Parathyroid adenoma (tissue), 2 donors: ENCODE results near the gene CD3D.

ENCODE experiments used
- H2AFZ ChIP-seq: fragments of 300-600 bp; sonication (generic); one replicate; pipeline ENCODE4 v1.7.0; 2017; ENCODE audit warnings: antibody characterized with exemption, mild to moderate bottlenecking
- H3K27ac ChIP-seq: fragments of 300-600 bp; sonication (generic); one replicate; pipeline ENCODE4 v1.7.0; 2017
- H3K27me3 ChIP-seq: fragments of 300-600 bp; sonication (generic); one replicate; pipeline ENCODE4 v1.7.0; 2017; ENCODE audit warnings: low read length; ENCODE audit not compliant: control insufficient read depth, insufficient read depth
- H3K36me3 ChIP-seq: fragments of 300-600 bp; sonication (generic); one replicate; pipeline ENCODE4 v1.7.0; 2017; ENCODE audit warnings: low read length; ENCODE audit not compliant: control insufficient read depth, insufficient read depth
- H3K4me1 ChIP-seq: fragments of 300-600 bp; sonication (generic); one replicate; pipeline ENCODE4 v1.7.0; 2017; ENCODE audit warnings: control low read depth
- H3K4me2 ChIP-seq: fragments of 300-600 bp; sonication (generic); one replicate; pipeline ENCODE4 v1.7.0; 2017; ENCODE audit warnings: low read length
- H3K4me3 ChIP-seq: fragments of 300-600 bp; sonication (generic); one replicate; pipeline ENCODE4 v1.7.0; 2017; ENCODE audit warnings: low read depth, low read length
- H3K79me2 ChIP-seq: fragments of 300-600 bp; sonication (generic); one replicate; pipeline ENCODE4 v1.7.0; 2017; ENCODE audit warnings: control low read depth
- H3K9ac ChIP-seq: fragments of 300-600 bp; sonication (generic); one replicate; pipeline ENCODE4 v1.7.0; 2017; ENCODE audit warnings: mild to moderate bottlenecking
- H3K9me3 ChIP-seq: fragments of 300-600 bp; sonication (generic); one replicate; pipeline ENCODE4 v1.7.0; 2017; ENCODE audit warnings: low read length; ENCODE audit not compliant: control insufficient read depth
- TF ChIP-seq, protein P1 (sequence below): fragments of 300-600 bp; sonication (generic); IDR thresholded peaks from one replicate; pipeline ENCODE4 v1.7.0; 2017; ENCODE audit warnings: antibody characterized with exemption, mild to moderate bottlenecking
- donor health status: primary hyperparathyroidism.

The CD3D gene

DNA sequence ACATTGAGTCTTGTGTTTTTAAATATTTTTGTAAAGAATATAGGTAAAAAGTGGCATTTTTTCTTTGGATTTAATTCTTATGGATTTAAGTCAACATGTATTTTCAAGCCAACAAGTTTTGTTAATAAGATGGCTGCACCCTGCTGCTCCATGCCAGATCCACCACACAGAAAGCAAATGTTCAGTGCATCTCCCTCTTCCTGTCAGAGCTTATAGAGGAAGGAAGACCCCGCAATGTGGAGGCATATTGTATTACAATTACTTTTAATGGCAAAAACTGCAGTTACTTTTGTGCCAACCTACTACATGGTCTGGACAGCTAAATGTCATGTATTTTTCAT, 38.3 kb downstream of the CD3D start:
- Histone ChIP-seq H3K27ac (no peak overlapping the region), H3K36me3 (no peaks in the 10 kb centered on the region), H3K4me1 (no peaks in the 10 kb centered on the region), H3K9ac (no peak overlapping the region), H3K4me2 (no peak overlapping the region), H3K4me3 (no peak overlapping the region), H3K79me2 (no peaks in the 10 kb centered on the region), H2AFZ (no peak overlapping the region), H3K27me3 (no peaks in the 10 kb centered on the region), H3K9me3 (no peaks in the 10 kb centered on the region)
- TF ChIP-seq, protein P1, sequence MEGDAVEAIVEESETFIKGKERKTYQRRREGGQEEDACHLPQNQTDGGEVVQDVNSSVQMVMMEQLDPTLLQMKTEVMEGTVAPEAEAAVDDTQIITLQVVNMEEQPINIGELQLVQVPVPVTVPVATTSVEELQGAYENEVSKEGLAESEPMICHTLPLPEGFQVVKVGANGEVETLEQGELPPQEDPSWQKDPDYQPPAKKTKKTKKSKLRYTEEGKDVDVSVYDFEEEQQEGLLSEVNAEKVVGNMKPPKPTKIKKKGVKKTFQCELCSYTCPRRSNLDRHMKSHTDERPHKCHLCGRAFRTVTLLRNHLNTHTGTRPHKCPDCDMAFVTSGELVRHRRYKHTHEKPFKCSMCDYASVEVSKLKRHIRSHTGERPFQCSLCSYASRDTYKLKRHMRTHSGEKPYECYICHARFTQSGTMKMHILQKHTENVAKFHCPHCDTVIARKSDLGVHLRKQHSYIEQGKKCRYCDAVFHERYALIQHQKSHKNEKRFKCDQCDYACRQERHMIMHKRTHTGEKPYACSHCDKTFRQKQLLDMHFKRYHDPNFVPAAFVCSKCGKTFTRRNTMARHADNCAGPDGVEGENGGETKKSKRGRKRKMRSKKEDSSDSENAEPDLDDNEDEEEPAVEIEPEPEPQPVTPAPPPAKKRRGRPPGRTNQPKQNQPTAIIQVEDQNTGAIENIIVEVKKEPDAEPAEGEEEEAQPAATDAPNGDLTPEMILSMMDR = no peak

DNA sequence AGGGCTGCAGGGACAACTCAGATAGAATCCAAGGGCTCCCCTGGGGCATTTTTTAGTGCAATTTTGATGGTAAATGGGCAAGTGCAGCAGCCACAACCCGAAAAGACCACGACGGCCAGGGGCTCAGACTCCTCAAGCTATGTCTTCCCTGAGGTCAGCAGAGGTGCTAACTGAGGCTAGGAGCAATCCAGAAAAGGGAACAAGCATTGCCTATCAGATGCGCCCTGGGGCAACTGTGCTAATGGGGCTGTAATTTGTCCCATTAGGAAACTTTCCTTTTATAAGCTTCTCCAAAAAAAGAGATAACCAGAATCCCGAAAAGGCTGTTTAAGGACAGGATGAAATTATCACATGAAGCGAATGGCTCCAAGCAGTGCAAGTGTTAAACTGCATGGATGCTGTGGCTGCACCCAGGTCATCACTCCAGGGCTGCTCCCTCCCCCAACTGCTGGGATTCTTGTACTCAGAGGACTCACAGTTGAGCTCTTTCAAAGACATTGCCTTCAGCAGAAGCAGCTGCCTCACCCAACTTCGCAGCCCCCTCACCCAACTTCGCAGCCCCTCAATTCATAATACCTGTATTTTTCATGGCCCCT, 40.8 kb downstream of the CD3D start:
- H3K4me2 ChIP-seq = no peak overlapping the region

DNA sequence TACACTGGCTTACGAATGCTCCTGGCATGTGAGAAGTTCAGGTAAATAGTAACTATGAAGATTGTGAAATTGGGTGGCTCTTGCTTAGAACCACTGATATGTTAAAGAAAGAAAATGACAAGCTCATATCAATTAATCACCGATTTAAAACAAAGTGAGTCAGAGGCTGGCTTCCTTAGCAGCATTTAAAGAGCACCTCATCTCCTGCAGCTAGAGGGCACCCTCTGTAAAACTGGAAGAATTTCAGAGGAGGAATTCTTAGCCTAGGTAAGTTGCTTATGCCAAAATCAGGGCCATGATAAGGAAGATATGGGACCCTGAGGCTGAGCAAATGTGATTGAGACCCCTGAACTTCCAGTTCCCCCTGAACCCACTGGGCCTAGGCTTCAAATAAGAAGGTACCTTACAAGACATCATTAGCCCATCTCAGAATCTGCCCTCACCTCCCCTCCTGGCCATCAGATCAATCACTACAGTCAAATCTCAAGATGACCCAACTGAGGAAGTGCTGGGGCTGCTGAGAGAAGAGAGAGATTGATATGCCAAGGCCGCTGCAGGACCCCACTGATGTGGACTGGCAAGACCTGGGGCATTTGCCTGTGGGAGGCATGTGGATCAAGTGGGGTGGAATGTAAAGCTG, 46.6 kb downstream of the CD3D start:
- Histone ChIP-seq H3K9me3 (no peaks in the 10 kb centered on the region), H3K36me3 (no peaks in the 10 kb centered on the region), H3K27ac (no peak overlapping the region), H3K79me2 (no peaks in the 10 kb centered on the region), H2AFZ (no peak overlapping the region), H3K4me1 (no peaks in the 10 kb centered on the region), H3K4me2 (no peak overlapping the region), H3K27me3 (no peaks in the 10 kb centered on the region), H3K9ac (no peak overlapping the region), H3K4me3 (no peak overlapping the region)
- TF ChIP-seq, protein P1 = peak; percentile 40

More for the DNA sequence above, 40.8 kb downstream of the CD3D start:
- Histone ChIP-seq H3K79me2 (no peaks in the 10 kb centered on the region), H2AFZ (no peak overlapping the region), H3K4me3 (no peak overlapping the region), H3K27me3 (no peaks in the 10 kb centered on the region), H3K9ac (no peak overlapping the region), H3K27ac (no peak overlapping the region), H3K9me3 (no peaks in the 10 kb centered on the region), H3K36me3 (no peaks in the 10 kb centered on the region), H3K4me1 (no peaks in the 10 kb centered on the region)
- TF ChIP-seq, protein P1 = no peak

DNA sequence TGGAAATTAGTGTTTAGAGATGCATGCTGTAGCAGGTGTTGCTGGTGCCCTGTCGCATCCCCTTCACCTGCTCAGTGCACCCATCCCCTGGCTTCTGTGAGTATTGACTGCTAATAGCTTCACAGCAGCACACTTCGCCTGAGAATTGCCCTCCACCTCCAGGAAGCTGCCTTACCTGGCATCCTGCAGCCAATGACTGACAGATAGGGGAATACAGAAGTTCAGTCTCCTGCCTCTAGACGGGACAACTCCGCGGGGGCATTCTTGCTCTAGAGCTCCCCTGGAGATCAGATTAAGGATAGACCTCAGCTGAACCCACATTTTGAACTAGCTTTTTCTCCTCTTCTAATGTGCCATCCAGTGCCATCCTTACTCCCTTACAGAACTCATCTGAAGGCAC, 47.3 kb downstream of the CD3D start:
- no peaks in the 10 kb centered on the region for H3K27me3 ChIP-seq
- no peaks in the 10 kb centered on the region for H3K36me3 ChIP-seq
- H3K79me2 ChIP-seq = no peaks in the 10 kb centered on the region
- H3K9ac ChIP-seq = no peak overlapping the region
- no peak overlapping the region for H3K4me3 ChIP-seq
- TF ChIP-seq, protein P1 = no peak
- H3K9me3 ChIP-seq = no peaks in the 10 kb centered on the region
- H2AFZ ChIP-seq = no peak overlapping the region
- no peaks in the 10 kb centered on the region for H3K4me1 ChIP-seq
- H3K27ac ChIP-seq = no peak overlapping the region
- H3K4me2 ChIP-seq = no peak overlapping the region

DNA sequence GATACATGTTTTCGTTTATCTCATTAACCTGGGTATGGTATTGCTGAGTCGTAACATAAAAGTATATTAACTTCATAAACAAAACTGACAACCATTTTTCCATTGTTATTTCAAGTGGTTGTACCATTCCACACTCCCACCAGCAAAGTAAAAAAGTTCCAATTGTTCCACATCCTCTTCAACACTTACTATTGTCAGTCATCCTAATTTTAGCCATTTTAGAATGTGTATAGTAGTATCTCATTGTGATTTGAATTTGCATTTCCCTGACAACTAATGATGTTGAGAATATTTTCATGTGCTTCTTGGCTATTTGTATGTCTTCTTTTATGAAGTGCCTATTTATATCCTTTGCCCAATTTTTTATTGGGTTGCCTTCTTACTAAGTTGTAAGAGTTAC, 48.5 kb downstream of the CD3D start:
- H3K79me2 ChIP-seq = no peaks in the 10 kb centered on the region
- no peak overlapping the region for H3K4me3 ChIP-seq
- H3K27me3 ChIP-seq = no peaks in the 10 kb centered on the region
- H2AFZ ChIP-seq = no peak overlapping the region
- H3K27ac ChIP-seq = no peak overlapping the region
- H3K9ac ChIP-seq = no peak overlapping the region
- no peaks in the 10 kb centered on the region for H3K36me3 ChIP-seq
- H3K4me1 ChIP-seq = no peaks in the 10 kb centered on the region
- TF ChIP-seq, protein P1 = no peak
- no peaks in the 10 kb centered on the region for H3K9me3 ChIP-seq
- H3K4me2 ChIP-seq = no peak overlapping the region
